Central memory CD8-positive, alpha-beta T cell (primary cell): ENCODE data around the gene GNG8.
A peak's percentile ranks its signal among the peaks of the same experiment; 100 is the strongest.

Source experiments
- ATAC-seq: fragments of 150-1000 bp; cut with Tn5 transposase; replicated peaks from 2 replicates; pipeline ENCODE4 v1.10.0; 2022; ENCODE audit warnings: mild to moderate bottlenecking, moderate FRiP score, moderate number of reproducible peaks; ENCODE audit not compliant: poor library complexity, severe bottlenecking; ENCODE audit errors: extremely low read depth
- DNase-seq, 2 donors: peaks; one replicate each; pipeline ENCODE4 v3.0.0; 2021; ENCODE audit warnings: low spot score in 2 of 2
- H3K27ac Mint-ChIP-seq: one replicate; pipeline ENCODE4 v1.8.0; 2022; ENCODE audit warnings: low read depth, mild to moderate bottlenecking, moderate library complexity, mixed read lengths
- H3K27me3 Mint-ChIP-seq: one replicate; pipeline ENCODE4 v1.8.0; 2022; ENCODE audit warnings: mixed read lengths
- H3K36me3 Mint-ChIP-seq: one replicate; pipeline ENCODE4 v1.8.0; 2022; ENCODE audit warnings: mild to moderate bottlenecking, moderate library complexity, mixed read lengths; ENCODE audit not compliant: insufficient read depth
- H3K4me1 Mint-ChIP-seq: one replicate; pipeline ENCODE4 v1.8.0; 2022; ENCODE audit warnings: mixed read lengths
- H3K4me3 Mint-ChIP-seq: one replicate; pipeline ENCODE4 v1.8.0; 2022; ENCODE audit warnings: mild to moderate bottlenecking, moderate library complexity, mixed read lengths
- H3K9me3 Mint-ChIP-seq: one replicate; pipeline ENCODE4 v1.8.0; 2022; ENCODE audit warnings: mixed read lengths

GNG8 gene

DNA sequence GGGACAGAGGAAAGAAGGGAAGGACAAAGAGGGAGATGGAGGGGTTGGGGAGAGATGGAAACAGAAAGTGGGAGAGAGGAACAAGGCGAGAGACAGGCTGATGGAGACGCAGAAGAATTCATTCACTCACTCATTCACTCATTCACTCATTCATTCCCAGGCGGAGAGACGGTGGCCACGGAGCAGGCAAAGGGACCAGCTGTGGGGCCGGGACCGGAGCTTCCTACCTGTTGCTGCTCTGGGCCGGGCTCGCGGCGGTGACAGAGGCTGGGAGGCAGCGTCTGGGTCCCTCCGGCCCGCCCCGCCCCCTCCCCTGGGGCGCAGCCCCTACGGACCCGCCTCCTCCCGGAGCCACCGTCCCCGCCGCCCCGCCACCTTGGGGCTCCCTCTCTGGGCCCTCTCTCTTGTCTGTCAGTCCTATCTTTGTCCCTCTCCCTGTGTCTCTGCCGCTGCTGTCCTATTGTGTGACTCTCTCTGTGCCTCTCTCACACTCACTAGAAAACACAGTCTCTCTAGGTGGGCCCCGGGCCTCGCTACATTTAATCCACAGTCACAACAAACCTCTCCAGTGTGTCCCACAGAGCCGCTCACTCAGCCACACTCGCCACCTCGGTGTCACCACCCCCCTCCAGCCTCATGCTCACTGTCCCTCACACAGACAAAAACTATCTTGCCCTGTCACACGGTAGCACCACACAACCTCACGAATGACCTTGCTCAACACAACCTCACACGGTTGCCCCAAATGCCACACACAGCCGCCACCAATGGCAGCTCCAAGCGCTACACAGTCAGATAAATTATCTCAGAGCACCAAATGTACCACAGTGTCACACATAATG lies at the start of gene GNG8:
Gene GNG8 (minus strand): TSS at position 283 of the 842 bp plus-strand sequence. CDS start 1,520 bp downstream, outside the sequence.
- Mint-ChIP-seq H3K4me1 (peaks cover 11% of the 10 kb centered on the region), H3K4me3 (peak within 1 kb of the TSS; percentile 35), H3K9me3 (no peaks in the 10 kb centered on the region), H3K36me3 (peaks cover 3% of the 10 kb centered on the region), H3K27ac (no peak within 1 kb of the TSS), H3K27me3 (peaks cover 19% of the 10 kb centered on the region)
- ATAC-seq: no peak
- no peak for DNase-seq

DNA sequence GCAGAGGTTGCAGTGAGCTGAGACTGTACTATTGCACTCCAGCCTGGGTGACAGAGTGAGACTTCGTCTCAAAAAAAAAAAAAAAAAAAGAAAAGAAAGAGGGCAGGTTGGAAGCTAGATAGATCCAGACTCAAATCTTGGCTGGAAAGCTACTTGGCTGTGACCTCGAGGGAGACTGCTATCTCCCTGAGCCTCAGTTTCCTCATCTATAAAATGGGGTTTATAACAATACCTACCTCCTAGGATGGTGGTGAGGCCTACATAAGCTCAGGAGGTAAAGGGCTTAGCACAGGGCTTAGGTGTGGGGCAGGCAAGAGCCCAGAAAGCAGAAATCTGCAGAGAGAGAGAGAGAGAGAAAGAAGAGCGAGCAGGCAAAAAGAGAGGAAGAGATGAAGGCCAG lies 49.2 kb upstream of the GNG8 start:
- H3K4me3 Mint-ChIP-seq: no peak overlapping the region
- DNase-seq (no peak), ATAC-seq (no peak)
- H3K9me3 Mint-ChIP-seq: no peaks in the 10 kb centered on the region
- H3K36me3 Mint-ChIP-seq: peaks cover 82% of the 10 kb centered on the region
- no peaks in the 10 kb centered on the region for H3K27me3 Mint-ChIP-seq
- H3K4me1 Mint-ChIP-seq: peaks cover 8% of the 10 kb centered on the region
- H3K27ac Mint-ChIP-seq: no peak overlapping the region

DNA sequence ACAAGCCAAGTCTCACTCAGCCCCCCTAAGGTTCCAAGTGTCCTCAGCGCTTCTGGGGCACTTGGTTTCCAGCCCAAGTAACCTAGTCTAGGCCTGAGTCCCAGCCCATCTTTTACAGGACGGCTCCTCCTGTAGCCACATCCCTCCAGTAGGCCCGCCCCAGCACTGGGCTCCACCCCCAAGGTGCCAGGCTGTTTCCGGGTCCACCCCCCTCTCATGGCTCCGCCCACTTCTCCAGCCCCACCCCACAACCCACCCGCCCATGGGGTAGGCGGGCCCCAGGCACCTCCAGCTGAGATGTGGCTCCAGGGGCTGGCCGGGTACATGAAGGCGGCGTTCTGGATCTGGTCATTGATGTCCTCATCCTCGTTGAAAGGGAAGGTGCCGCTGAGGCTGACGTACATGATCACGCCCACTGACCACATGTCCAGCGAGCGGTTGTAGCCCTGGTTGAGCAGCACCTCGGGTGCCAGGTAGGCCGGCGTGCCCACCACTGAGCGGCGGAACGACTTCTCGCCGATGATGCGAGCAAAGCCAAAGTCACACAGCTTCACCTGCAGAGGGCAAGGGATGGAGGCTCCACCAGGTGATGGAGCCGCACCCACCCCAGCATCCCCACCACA lies 42.2 kb upstream of the GNG8 start:
- peaks cover 15% of the 10 kb centered on the region for H3K4me1 Mint-ChIP-seq
- peaks cover 81% of the 10 kb centered on the region for H3K36me3 Mint-ChIP-seq
- no peak overlapping the region for H3K27ac Mint-ChIP-seq
- no peaks in the 10 kb centered on the region for H3K9me3 Mint-ChIP-seq
- H3K27me3 Mint-ChIP-seq: no peaks in the 10 kb centered on the region
- ATAC-seq (peak; percentile 75), DNase-seq (peak in 1 of 2 donors; percentile 48)
- no peak overlapping the region for H3K4me3 Mint-ChIP-seq

DNA sequence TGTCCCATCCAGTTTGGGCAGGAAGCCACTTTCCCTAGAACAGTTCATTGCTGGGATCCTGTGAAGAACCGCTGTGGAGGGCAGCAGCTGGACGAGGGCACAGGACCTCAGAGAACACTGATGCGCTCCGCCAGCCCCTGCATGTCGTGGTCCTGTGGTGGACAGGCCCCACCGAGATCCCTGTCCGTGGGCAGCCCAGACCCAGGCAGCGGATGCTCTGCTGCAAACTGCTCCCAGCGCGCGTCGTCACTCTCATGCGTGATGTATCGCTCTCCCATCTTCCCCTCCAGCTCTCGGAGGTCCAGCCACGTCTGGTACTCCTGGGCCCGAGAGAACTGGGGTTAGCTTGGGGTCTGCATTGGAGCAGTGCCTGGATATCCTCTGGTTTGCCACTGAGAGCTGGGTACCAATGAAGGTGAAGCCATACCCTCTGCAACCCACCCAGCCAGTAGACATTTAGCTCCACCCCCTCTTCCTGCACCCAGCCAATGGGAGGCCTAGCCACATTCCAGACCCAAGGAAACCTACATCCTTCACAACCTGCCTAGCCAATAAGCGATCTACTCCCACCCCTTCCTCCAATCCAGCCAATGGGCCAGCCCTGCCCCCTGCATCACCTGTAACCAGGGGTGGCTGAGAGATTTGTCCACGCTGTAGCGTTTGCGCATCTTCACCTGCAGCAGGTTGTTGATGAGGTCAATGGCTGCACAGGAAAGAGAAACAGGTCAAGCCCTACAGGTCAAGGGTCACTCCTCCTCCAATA lies 38.6 kb upstream of the GNG8 start:
- peaks cover 15% of the 10 kb centered on the region for H3K4me1 Mint-ChIP-seq
- no peak overlapping the region for H3K4me3 Mint-ChIP-seq
- DNase-seq (no peak), ATAC-seq (no peak)
- peaks cover 50% of the 10 kb centered on the region for H3K36me3 Mint-ChIP-seq
- H3K27me3 Mint-ChIP-seq: no peaks in the 10 kb centered on the region
- H3K27ac Mint-ChIP-seq: no peak overlapping the region
- H3K9me3 Mint-ChIP-seq: no peaks in the 10 kb centered on the region

DNA sequence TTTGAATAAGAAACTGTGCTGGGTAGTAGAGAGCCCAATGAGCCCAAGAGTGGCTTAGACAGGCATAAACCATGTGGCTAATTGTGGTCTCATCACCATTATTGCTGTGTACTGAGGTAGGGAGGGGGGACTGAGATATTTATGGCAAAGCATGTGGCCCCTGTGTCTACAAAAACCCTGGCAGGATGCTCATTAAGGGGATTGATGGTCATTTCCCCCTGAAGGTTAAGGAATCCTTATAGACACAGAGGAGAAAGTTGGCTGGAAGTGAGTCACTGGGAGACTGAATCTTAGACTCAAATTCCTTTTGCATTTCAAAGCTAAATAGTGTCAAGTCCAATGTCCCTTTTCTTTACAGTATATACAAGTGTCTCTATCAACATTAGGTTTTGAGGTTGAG lies 34.8 kb upstream of the GNG8 start:
- DNase-seq: no peak
- Mint-ChIP-seq H3K27me3 (no peaks in the 10 kb centered on the region), H3K4me3 (no peak overlapping the region), H3K36me3 (peaks cover 22% of the 10 kb centered on the region), H3K27ac (no peak overlapping the region), H3K4me1 (no peaks in the 10 kb centered on the region), H3K9me3 (no peaks in the 10 kb centered on the region)
- no peak for ATAC-seq

DNA sequence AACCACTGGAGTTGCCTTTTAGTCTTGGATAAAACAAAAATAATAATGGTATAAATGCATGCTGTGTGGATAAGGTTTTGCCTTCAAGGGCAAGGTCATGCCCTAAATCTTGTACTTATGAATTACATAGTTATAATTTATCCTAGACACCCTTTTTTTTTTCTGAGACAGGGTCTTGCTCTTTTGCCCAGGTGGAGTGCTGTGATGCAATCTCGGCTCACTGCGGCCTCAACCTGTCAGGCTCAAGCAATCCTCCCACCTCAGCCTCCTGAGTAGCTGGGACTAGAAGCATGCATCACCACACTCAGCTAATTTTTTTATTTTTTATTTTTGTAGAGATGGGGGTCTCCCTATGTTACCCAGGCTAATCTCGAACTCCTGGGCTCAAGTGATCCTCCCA lies 32.7 kb upstream of the GNG8 start:
- no peak overlapping the region for H3K4me3 Mint-ChIP-seq
- no peaks in the 10 kb centered on the region for H3K4me1 Mint-ChIP-seq
- no peak overlapping the region for H3K27ac Mint-ChIP-seq
- no peak for DNase-seq
- H3K9me3 Mint-ChIP-seq: no peaks in the 10 kb centered on the region
- ATAC-seq: no peak
- peaks cover 8% of the 10 kb centered on the region for H3K36me3 Mint-ChIP-seq
- H3K27me3 Mint-ChIP-seq: no peaks in the 10 kb centered on the region

DNA sequence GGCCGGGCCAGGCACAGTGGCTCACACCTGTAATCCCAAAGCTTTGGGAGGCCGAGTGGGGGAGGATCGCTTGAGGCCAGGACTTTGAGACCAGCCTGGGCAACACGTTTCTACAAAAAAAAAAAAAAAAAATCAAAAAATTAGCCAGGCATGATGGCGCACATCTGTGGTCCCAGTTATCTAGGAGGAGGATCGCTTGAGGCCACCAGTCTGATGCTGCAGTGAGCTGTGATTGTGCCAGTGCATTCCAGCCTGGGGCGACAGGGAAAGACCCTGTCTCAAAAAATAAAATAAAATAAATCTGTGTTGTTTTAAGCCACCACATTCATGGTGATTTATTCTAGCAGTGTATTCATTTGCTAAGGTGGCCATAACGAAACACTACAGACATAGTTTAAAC lies 29.1 kb upstream of the GNG8 start:
- Mint-ChIP-seq H3K4me1 (peaks cover 15% of the 10 kb centered on the region), H3K27me3 (peaks cover 2% of the 10 kb centered on the region), H3K4me3 (no peak overlapping the region), H3K36me3 (peaks cover 3% of the 10 kb centered on the region), H3K9me3 (no peaks in the 10 kb centered on the region), H3K27ac (no peak overlapping the region)
- DNase-seq (no peak), ATAC-seq (no peak)

DNA sequence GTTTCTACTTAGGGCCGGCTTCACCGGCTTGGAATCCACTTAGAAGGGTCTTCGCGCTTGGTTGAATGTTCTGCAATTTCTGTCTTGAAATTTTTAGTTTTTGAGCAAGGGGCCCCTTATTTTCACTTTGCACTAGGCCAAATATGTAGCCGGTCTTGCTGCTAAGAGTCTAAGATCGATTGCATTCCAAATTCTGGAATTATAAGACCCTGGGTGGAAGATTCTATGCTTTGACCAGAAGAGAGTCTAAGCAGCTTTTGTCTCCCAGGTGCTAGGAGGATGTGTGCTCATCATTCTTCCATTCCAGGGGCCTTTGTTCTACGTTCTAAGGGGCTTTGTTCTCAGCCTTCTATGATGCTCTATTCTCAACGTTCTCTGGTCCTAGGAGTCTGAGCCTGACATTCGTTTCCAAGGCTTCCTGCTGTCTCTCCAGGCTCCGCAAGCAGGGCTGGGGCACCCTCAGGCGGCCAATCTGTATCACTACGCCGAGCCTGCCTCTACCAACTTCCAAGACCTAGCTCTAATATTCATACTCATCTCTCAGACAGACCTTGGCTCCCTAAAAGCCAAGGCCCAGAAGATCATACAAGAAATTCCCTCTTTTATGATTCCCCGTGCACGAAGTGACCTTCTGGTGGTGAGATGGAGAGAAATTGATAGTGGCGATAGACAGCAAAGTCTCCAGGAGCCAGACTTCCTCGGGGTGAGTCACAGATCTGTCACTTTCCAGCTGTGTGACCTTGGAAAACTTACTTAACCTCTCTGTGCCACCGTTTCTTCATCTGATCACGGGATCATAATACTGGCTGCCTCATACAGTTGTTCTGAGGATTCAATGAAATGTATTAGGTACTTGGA lies 26.0 kb upstream of the GNG8 start:
- ATAC-seq: peak; percentile 50
- Mint-ChIP-seq H3K36me3 (peaks cover 3% of the 10 kb centered on the region), H3K27ac (peak overlapping the region; percentile 69), H3K4me3 (peak overlapping the region; percentile 76), H3K27me3 (peaks cover 26% of the 10 kb centered on the region), H3K9me3 (no peaks in the 10 kb centered on the region), H3K4me1 (peaks cover 22% of the 10 kb centered on the region)
- peak; percentile 55 to 63 for DNase-seq

DNA sequence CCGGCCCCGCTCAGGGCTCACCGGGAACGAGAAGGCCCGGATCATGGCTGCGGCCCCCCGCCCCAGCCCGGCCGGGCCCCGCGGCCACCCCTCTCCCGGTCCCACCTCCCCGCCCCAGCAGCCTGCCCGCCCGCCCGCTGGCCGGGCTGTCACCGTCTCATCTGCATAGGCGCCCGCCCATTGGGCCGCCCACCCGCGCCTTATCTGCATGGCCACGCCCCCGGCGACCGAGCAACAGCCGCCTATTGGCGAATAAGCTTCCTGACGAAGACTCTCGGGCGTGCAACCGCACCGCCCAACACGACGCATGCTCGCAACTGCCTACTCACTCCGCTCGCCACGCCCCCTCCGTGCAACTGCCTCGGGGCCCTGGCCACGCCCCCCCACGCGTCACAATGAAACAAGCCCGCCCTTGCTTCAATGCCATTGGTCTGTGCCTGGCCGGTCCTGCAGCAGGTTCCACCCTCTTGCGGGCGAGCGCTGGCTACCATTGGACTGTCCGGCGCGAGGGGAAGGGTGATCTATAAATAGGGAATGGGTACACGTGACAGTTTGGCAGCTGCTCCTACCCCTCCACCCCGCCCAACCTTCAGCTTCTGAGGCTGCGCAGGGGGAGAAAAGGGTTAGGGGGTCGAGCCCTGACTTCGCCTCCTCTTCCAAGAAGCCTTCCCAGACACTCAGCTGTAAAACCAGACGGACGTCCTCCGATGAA lies 25.2 kb upstream of the GNG8 start, which contains the start of gene DACT3:
Gene DACT3 (minus strand): TSS at position 163 of the 712 bp plus-strand sequence. CDS start 118 bp downstream, at position 45.
- Mint-ChIP-seq H3K27ac (peak within 1 kb of the TSS; percentile 69), H3K9me3 (no peaks in the 10 kb centered on the region), H3K27me3 (peaks cover 34% of the 10 kb centered on the region), H3K4me1 (peaks cover 22% of the 10 kb centered on the region), H3K36me3 (peaks cover 3% of the 10 kb centered on the region), H3K4me3 (peak within 1 kb of the TSS; percentile 76)
- DNase-seq (peak; percentile 99), ATAC-seq (peak; percentile 87)

DNA sequence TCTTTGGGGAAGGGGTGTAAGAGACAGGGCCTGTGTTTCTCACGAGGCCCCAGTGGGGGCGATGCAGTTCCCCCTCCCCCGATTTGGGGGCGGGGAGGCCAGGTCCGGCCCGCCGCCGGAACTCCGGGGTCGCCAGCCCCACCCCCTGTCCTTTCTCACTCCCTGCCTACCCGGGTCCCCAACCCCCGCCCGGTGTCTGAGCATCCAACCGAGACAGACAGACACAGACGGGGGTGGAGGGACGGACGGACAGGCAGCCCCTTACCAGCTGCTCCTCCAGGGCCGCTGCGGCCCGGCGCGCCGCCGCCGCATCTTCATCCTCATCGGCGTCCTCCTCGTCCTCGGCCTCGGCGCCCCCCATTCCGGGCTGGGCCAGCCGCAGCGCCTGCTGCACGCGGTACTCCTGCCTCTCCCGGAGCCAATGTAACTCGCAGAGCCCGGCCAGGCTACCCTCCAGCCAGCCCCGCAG lies 24.6 kb upstream of the GNG8 start:
- H3K36me3 Mint-ChIP-seq: peaks cover 3% of the 10 kb centered on the region
- H3K4me1 Mint-ChIP-seq: peaks cover 22% of the 10 kb centered on the region
- peak overlapping the region; percentile 69 for H3K27ac Mint-ChIP-seq
- peak overlapping the region; percentile 76 for H3K4me3 Mint-ChIP-seq
- H3K9me3 Mint-ChIP-seq: no peaks in the 10 kb centered on the region
- H3K27me3 Mint-ChIP-seq: peaks cover 34% of the 10 kb centered on the region
- ATAC-seq: no peak
- no peak for DNase-seq

DNA sequence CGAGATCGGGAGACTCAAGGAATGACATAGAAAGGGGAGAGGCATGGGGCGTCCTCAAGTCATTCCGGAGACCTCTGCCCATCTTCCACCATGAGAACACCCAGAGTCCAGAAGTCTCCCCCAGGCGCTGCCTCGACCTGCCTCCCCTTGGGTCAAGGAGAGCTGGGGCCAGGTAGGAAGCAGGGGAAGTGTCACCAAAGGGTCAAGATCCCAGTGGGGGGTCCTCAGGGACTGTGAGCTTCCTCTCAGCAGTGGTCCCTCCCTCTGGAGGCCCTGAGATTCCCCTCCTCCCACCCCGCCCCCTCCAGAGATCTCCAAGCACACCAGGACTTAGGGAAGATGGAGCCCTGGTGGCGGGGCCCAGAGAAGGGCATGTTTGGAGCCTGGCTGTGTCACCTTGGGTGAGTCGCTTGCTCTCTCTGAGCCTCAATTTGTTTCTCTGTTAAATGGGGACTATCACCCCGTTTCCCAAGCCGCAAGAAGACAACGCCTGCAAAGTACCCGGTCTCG lies 24.1 kb upstream of the GNG8 start:
- peak overlapping the region; percentile 76 for H3K4me3 Mint-ChIP-seq
- DNase-seq: no peak
- ATAC-seq: no peak
- peaks cover 3% of the 10 kb centered on the region for H3K36me3 Mint-ChIP-seq
- H3K9me3 Mint-ChIP-seq: no peaks in the 10 kb centered on the region
- peaks cover 39% of the 10 kb centered on the region for H3K27me3 Mint-ChIP-seq
- peaks cover 22% of the 10 kb centered on the region for H3K4me1 Mint-ChIP-seq
- no peak overlapping the region for H3K27ac Mint-ChIP-seq
